HEK293 (cell line): ENCODE measurements around the gene CARS1.

Experiments
- CTCF ChIA-PET: fragments of 350-600 bp; formaldehyde crosslinking; extraction: SDS; loops from one replicate; lab custom pipeline; 2021; ENCODE audit warnings: antibody characterized with exemption; lab: Yijun Ruan, JAX
- POLR2A ChIA-PET: fragments of 300-600 bp; formaldehyde crosslinking; extraction: SDS; loops from one replicate; lab custom pipeline; 2020; ENCODE audit warnings: antibody characterized with exemption, inconsistent platforms; lab: Yijun Ruan, JAX
- H3K27ac ChIP-seq: fragments of 200-500 bp; sonication (Bioruptor generic); 2 replicates; pipeline ENCODE4 v1.5.1; 2014; ENCODE audit warnings: low read depth, low read length, control low read depth, inconsistent platforms; ENCODE audit errors: extremely low read depth
- H3K36me3 ChIP-seq, 2 experiments: fragments of 200-500 bp in 1 of 2; sonication (Bioruptor generic) in 1 of 2; 1 replicate in 1 of 2; 2 replicates in 1 of 2; pipeline ENCODE4 v1.5.1; 2014 to 2017; ENCODE audit warnings: inconsistent platforms in 2 of 2, low read length in 2 of 2; ENCODE audit not compliant: control insufficient read depth in 2 of 2, insufficient read depth in 1 of 2
- H3K4me1 ChIP-seq: fragments of 200-500 bp; sonication (Bioruptor generic); 2 replicates; pipeline ENCODE4 v1.5.1; 2014; ENCODE audit warnings: mild to moderate bottlenecking, low read length, inconsistent platforms; ENCODE audit not compliant: control insufficient read depth, insufficient read depth
- H3K4me3 ChIP-seq: 2 replicates; pipeline ENCODE4 v1.5.1; 2011; ENCODE audit warnings: low read depth, mild to moderate bottlenecking, control low read depth, low read length, moderate library complexity
- H3K9me3 ChIP-seq: fragments of 200-500 bp; sonication (Bioruptor generic); 2 replicates; pipeline ENCODE4 v1.5.1; 2014; ENCODE audit warnings: low read depth, low read length, inconsistent platforms; ENCODE audit not compliant: control insufficient read depth, insufficient read depth
- GLIS1 ChIP-seq: fragments of 450-650 bp; formaldehyde crosslinking; IDR thresholded peaks from 2 replicates; pipeline ENCODE4 v1.5.1; 2016; ENCODE audit warnings: missing biosample characterization, missing genetic modification characterization
- KLF9 ChIP-seq: fragments of 450-650 bp; formaldehyde crosslinking; IDR thresholded peaks from 2 replicates; pipeline ENCODE4 v1.5.1; 2016; ENCODE audit warnings: missing biosample characterization, missing genetic modification characterization, low read depth
- MYNN ChIP-seq: fragments of 450-650 bp; formaldehyde crosslinking; IDR thresholded peaks from 2 replicates; pipeline ENCODE4 v1.5.1; 2016; ENCODE audit warnings: missing biosample characterization, missing genetic modification characterization, borderline replicate concordance
- REPIN1 ChIP-seq: fragments of 450-650 bp; formaldehyde crosslinking; IDR thresholded peaks from 2 replicates; pipeline ENCODE4 v1.5.1; 2017; ENCODE audit warnings: missing biosample characterization, missing genetic modification characterization, low read depth
- SP7 ChIP-seq: fragments of 450-650 bp; formaldehyde crosslinking; IDR thresholded peaks from 2 replicates; pipeline ENCODE4 v1.5.1; 2016; ENCODE audit warnings: missing biosample characterization, missing genetic modification characterization
- WT1 ChIP-seq: fragments of 450-650 bp; formaldehyde crosslinking; IDR thresholded peaks from 2 replicates; pipeline ENCODE4 v1.5.1; 2016; ENCODE audit warnings: missing biosample characterization, missing genetic modification characterization
- ZFP69B ChIP-seq: fragments of 450-650 bp; formaldehyde crosslinking; IDR thresholded peaks from 2 replicates; pipeline ENCODE4 v1.5.1; 2016; ENCODE audit warnings: missing biosample characterization, missing genetic modification characterization
- ZNF175 ChIP-seq: fragments of 450-650 bp; formaldehyde crosslinking; IDR thresholded peaks from 2 replicates; pipeline ENCODE4 v1.5.1; 2016; ENCODE audit warnings: missing biosample characterization, missing genetic modification characterization
- ZNF2 ChIP-seq: fragments of 450-650 bp; formaldehyde crosslinking; IDR thresholded peaks from 2 replicates; pipeline ENCODE4 v1.5.1; 2016; ENCODE audit warnings: missing biosample characterization, missing genetic modification characterization
- ZNF24 ChIP-seq: fragments of 450-650 bp; formaldehyde crosslinking; IDR thresholded peaks from 2 replicates; pipeline ENCODE4 v1.5.1; 2016; ENCODE audit warnings: missing biosample characterization, missing genetic modification characterization
- ZNF394 ChIP-seq: fragments of 450-650 bp; formaldehyde crosslinking; IDR thresholded peaks from 2 replicates; pipeline ENCODE4 v1.5.1; 2016; ENCODE audit warnings: missing biosample characterization, missing genetic modification characterization, mild to moderate bottlenecking, moderate library complexity, borderline replicate concordance
- ZNF514 ChIP-seq: fragments of 450-650 bp; formaldehyde crosslinking; IDR thresholded peaks from 2 replicates; pipeline ENCODE4 v1.5.1; 2016; ENCODE audit warnings: missing biosample characterization, missing genetic modification characterization
- ZNF555 ChIP-seq: fragments of 450-650 bp; formaldehyde crosslinking; conservative IDR thresholded peaks from 2 replicates; pipeline ENCODE4 v1.5.1; 2017; ENCODE audit warnings: missing biosample characterization, mild to moderate bottlenecking, missing genetic modification characterization, inconsistent platforms
- TF ChIP-seq, protein P1 (sequence below): fragments of 450-650 bp; formaldehyde crosslinking; IDR thresholded peaks from 2 replicates; pipeline ENCODE4; 2016; ENCODE audit warnings: missing biosample characterization, missing genetic modification characterization
- TF ChIP-seq, protein P2 (sequence below): fragments of 450-650 bp; formaldehyde crosslinking; IDR thresholded peaks from 2 replicates; pipeline ENCODE4 v1.5.1; 2016; ENCODE audit warnings: missing biosample characterization, missing genetic modification characterization, borderline replicate concordance
- TF ChIP-seq, protein P3 (sequence below): fragments of 450-650 bp; IDR thresholded peaks from 2 replicates; pipeline ENCODE4 v1.5.1; 2018; ENCODE audit warnings: missing biosample characterization, mild to moderate bottlenecking, missing genetic modification characterization
- TF ChIP-seq, protein P4 (sequence below): fragments of 450-650 bp; formaldehyde crosslinking; IDR thresholded peaks from 2 replicates; pipeline ENCODE4 v1.5.1; 2016; ENCODE audit warnings: missing biosample characterization, missing genetic modification characterization

CARS1 gene

DNA sequence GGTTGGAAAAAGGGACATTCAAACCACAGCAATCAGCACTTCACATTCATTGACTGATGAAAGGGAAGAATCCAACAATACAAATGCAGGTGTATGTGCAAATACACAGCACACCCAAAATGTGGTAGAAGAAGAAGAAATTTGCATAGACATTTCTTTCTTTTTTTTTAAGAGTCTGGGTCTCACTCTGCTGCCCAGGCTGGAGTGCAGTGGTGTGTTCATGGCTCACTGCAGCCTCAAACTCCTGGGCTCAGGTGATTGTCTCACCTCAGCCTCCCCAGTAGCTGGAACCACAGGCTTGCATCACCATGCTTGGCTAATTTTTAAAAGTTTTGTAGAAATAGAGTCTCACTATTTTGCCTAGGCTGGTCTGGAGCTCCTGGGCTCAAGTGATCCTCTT, 21.9 kb downstream of the CARS1 start:
- POLR2A ChIA-PET = interaction anchor here (0.6 kb wide), 1 partner anchor 169 kb away, joined by 3 read pairs; no protein-coding TSS in a partner anchor

DNA sequence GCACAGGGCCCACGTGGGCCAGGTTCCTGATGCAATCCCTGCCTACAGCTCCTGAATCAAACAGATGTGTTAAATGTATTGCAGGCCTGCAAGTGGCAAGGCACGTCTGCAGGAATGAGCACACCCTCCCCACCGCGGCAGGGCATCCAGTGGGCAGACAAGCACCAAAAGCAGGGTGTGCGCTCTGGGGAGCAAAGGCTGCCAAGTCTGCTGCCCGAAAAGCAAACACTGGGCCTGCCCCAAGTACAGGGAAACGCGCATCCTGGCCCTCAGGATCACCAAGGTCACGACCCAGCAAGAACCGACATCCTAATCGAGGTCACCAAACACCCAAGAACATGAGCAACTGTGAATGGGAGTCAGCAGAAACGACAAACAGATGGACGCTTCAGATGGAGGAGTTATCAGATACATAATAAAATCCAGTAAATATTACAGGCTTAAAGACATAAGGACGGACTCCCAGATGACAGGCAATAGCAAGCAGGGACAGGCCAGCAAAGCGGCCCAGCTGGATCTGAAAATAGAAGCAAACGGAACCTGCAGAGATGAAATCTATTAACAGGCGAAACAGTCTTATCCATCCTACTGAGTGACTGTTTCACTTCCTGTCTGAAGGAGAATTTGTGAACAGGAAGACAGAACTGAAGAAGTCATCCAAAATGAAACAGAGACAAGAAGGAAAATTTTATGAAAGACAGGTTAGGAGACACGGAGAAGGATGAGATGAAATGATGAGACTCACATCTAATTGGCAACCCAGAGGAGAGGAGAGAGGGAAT, 26.7 kb downstream of the CARS1 start:
- H3K4me1 ChIP-seq = no peaks in the 10 kb centered on the region
- CTCF ChIA-PET = interaction anchor here (1.7 kb wide), 1 partner anchor 61 kb away, joined by 7 read pairs; no protein-coding TSS in a partner anchor
- peaks cover 3 to 84% of the 10 kb centered on the region in 2 experiments; a peak in 2 of 3 replicates for H3K36me3 ChIP-seq
- H3K4me3 ChIP-seq = no peak overlapping the region
- no peaks in the 10 kb centered on the region for H3K9me3 ChIP-seq
- no peak overlapping the region for H3K27ac ChIP-seq
- POLR2A ChIA-PET = no interaction called here
- TF ChIP-seq ZFP69B (tag by site-specific recombination) (no peak), KLF9 (tag by site-specific recombination) (no peak), GLIS1 (tag by site-specific recombination) (no peak), REPIN1 (tag by site-specific recombination) (no peak), WT1 (no peak), MYNN (no peak), SP7 (tag by site-specific recombination) (no peak), ZNF555 (no peak), ZNF175 (tag by site-specific recombination) (no peak), ZNF2 (tag by site-specific recombination) (no peak)
- TF ChIP-seq, protein P1, sequence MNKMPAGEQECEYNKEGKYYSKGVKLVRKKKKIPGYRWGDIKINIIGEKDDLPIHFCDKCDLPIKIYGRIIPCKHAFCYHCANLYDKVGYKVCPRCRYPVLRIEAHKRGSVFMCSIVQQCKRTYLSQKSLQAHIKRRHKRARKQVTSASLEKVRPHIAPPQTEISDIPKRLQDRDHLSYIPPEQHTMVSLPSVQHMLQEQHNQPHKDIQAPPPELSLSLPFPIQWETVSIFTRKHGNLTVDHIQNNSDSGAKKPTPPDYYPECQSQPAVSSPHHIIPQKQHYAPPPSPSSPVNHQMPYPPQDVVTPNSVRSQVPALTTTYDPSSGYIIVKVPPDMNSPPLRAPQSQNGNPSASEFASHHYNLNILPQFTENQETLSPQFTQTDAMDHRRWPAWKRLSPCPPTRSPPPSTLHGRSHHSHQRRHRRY = no peak
- TF ChIP-seq, protein P2, sequence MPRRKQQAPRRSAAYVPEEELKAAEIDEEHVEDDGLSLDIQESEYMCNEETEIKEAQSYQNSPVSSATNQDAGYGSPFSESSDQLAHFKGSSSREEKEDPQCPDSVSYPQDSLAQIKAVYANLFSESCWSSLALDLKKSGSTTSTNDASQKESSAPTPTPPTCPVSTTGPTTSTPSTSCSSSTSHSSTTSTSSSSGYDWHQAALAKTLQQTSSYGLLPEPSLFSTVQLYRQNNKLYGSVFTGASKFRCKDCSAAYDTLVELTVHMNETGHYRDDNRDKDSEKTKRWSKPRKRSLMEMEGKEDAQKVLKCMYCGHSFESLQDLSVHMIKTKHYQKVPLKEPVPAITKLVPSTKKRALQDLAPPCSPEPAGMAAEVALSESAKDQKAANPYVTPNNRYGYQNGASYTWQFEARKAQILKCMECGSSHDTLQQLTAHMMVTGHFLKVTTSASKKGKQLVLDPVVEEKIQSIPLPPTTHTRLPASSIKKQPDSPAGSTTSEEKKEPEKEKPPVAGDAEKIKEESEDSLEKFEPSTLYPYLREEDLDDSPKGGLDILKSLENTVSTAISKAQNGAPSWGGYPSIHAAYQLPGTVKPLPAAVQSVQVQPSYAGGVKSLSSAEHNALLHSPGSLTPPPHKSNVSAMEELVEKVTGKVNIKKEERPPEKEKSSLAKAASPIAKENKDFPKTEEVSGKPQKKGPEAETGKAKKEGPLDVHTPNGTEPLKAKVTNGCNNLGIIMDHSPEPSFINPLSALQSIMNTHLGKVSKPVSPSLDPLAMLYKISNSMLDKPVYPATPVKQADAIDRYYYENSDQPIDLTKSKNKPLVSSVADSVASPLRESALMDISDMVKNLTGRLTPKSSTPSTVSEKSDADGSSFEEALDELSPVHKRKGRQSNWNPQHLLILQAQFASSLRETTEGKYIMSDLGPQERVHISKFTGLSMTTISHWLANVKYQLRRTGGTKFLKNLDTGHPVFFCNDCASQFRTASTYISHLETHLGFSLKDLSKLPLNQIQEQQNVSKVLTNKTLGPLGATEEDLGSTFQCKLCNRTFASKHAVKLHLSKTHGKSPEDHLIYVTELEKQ (tag by site-specific recombination) = no peak
- TF ChIP-seq, protein P3, sequence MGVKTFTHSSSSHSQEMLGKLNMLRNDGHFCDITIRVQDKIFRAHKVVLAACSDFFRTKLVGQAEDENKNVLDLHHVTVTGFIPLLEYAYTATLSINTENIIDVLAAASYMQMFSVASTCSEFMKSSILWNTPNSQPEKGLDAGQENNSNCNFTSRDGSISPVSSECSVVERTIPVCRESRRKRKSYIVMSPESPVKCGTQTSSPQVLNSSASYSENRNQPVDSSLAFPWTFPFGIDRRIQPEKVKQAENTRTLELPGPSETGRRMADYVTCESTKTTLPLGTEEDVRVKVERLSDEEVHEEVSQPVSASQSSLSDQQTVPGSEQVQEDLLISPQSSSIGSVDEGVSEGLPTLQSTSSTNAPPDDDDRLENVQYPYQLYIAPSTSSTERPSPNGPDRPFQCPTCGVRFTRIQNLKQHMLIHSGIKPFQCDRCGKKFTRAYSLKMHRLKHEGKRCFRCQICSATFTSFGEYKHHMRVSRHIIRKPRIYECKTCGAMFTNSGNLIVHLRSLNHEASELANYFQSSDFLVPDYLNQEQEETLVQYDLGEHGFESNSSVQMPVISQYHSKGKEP (tag by site-specific recombination) = no peak

More for the DNA sequence above, 21.9 kb downstream of the CARS1 start:
- H3K4me3 ChIP-seq = no peak overlapping the region
- TF ChIP-seq ZNF24 (tag by site-specific recombination) (no peak), ZNF394 (tag by site-specific recombination) (no peak), ZNF514 (no peak), WT1 (no peak)
- TF ChIP-seq, protein P4, sequence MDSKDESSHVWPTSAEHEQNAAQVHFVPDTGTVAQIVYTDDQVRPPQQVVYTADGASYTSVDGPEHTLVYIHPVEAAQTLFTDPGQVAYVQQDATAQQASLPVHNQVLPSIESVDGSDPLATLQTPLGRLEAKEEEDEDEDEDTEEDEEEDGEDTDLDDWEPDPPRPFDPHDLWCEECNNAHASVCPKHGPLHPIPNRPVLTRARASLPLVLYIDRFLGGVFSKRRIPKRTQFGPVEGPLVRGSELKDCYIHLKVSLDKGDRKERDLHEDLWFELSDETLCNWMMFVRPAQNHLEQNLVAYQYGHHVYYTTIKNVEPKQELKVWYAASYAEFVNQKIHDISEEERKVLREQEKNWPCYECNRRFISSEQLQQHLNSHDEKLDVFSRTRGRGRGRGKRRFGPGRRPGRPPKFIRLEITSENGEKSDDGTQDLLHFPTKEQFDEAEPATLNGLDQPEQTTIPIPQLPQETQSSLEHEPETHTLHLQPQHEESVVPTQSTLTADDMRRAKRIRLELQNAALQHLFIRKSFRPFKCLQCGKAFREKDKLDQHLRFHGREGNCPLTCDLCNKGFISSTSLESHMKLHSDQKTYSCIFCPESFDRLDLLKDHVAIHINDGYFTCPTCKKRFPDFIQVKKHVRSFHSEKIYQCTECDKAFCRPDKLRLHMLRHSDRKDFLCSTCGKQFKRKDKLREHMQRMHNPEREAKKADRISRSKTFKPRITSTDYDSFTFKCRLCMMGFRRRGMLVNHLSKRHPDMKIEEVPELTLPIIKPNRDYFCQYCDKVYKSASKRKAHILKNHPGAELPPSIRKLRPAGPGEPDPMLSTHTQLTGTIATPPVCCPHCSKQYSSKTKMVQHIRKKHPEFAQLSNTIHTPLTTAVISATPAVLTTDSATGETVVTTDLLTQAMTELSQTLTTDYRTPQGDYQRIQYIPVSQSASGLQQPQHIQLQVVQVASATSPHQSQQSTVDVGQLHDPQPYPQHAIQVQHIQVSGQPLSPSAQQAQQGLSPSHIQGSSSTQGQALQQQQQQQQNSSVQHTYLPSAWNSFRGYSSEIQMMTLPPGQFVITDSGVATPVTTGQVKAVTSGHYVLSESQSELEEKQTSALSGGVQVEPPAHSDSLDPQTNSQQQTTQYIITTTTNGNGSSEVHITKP = 0 out of 2 replicates have a peak, but pooled peaks have one; percentile 17
- CTCF ChIA-PET = interaction anchor here (0.6 to 8.8 kb wide), 8 partner anchors 13 to 181 kb away, joined by 3 to 144 read pairs (median 5); no protein-coding TSS in a partner anchor
- no peak overlapping the region for H3K27ac ChIP-seq
- peaks cover 3 to 84% of the 10 kb centered on the region in 2 experiments; a peak in 2 of 3 replicates for H3K36me3 ChIP-seq
- H3K9me3 ChIP-seq = no peaks in the 10 kb centered on the region
- H3K4me1 ChIP-seq = no peaks in the 10 kb centered on the region
